ENCODE measurements around the gene ZNF367. TPM values are rescaled to one million over a fixed set of nuclear protein-coding genes. Genes with fewer than 3 reads are reported as not detected.

ZNF367 gene
- total and polyA plus RNA-seq, 2 experiments from 2014 or later: 0.98 to 3.6 TPM

- 0% methylated on average over 25 of the region's 58 CpGs for whole genome bisulfite sequencing (ENCODE audit: low lambda C conversion rate, missing lambda C conversion rate)
- Histone ChIP-seq H3K4me1 (ENCODE audit: insufficient read depth) (peaks cover 22% of the 10 kb centered on the region), H3K9me2 (replicated peaks; ENCODE audit: insufficient read depth) (no peaks in the 10 kb centered on the region), H3K27ac (peak overlapping the region; percentile 99), H4K20me1 (ENCODE audit: insufficient read depth, poor library complexity, severe bottlenecking) (no peaks in the 10 kb centered on the region), H3K79me2 (peaks cover 27% of the 10 kb centered on the region), H2AFZ (peak overlapping the region; percentile 76), H3K36me3 (replicated peaks; ENCODE audit: insufficient read depth, low read depth) (no peaks in the 10 kb centered on the region), H3K4me3 (peak overlapping the region; percentile 54), H3K27me3 (no peaks in the 10 kb centered on the region), H3K4me2 (peak overlapping the region; percentile 83), H3K9me3 (ENCODE audit: low read depth) (no peaks in the 10 kb centered on the region)
- DNase-seq (ENCODE audit: low spot score): peak; percentile 86
- no peak for TF ChIP-seq EZH2phosphoT487 (IDR thresholded peaks at IDR 0.05; ENCODE audit: low read depth, severe bottlenecking, unreplicated experiment)
- TF ChIP-seq, protein P1, sequence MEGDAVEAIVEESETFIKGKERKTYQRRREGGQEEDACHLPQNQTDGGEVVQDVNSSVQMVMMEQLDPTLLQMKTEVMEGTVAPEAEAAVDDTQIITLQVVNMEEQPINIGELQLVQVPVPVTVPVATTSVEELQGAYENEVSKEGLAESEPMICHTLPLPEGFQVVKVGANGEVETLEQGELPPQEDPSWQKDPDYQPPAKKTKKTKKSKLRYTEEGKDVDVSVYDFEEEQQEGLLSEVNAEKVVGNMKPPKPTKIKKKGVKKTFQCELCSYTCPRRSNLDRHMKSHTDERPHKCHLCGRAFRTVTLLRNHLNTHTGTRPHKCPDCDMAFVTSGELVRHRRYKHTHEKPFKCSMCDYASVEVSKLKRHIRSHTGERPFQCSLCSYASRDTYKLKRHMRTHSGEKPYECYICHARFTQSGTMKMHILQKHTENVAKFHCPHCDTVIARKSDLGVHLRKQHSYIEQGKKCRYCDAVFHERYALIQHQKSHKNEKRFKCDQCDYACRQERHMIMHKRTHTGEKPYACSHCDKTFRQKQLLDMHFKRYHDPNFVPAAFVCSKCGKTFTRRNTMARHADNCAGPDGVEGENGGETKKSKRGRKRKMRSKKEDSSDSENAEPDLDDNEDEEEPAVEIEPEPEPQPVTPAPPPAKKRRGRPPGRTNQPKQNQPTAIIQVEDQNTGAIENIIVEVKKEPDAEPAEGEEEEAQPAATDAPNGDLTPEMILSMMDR (IDR thresholded peaks at IDR 0.05; ENCODE audit: poor library complexity): no peak
- TF ChIP-seq EZH2 (IDR thresholded peaks at IDR 0.05; ENCODE audit: borderline replicate concordance): no peak
Measured at GRCh38 chr9:96418920-96419690, 935 bp upstream of the ZNF367 start.

GRCh38 chr9:96417661-96418082 is 498 bp downstream of the ZNF367 start:
- under 1% methylated on average over 47 of the region's 62 CpGs for WGBS (ENCODE audit: low lambda C conversion rate, missing lambda C conversion rate)
- no peak for DNase-seq (ENCODE audit: low spot score)
- H2AFZ ChIP-seq: peak overlapping the region; percentile 87

DNA sequence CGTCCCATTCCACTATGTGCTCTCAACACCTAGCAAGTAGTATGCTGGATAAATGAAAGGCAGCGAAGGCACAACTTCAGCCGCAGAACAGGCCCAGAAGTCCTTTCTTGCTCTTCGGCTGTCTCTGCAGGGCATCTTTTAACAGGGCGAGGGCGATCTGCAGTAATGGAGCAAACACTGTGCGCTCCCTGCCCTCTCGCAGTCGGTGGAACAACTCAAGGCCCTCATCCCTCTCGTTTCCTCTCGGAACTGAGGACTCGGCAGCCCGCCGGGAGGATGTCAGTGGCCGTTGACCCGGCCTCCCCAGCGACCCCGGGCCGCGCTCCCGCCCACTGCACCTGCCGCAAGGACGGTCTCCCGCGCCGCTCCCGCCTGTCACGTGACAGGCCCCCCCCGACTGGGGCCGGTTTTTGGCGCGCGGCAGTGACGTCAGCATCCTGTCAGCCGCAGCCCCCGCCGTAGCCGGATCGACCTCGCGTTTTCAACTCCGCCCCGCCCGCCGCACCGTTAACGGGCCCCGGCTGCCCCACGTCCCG is 1.1 kb downstream of the ZNF367 start:
- H3K79me2 ChIP-seq: peaks cover 47% of the 10 kb centered on the region
- no peaks in the 10 kb centered on the region for H3K27me3 ChIP-seq
- peak overlapping the region; percentile 83 for H3K27ac ChIP-seq
- peak overlapping the region; percentile 99 for H3K4me2 ChIP-seq
- no peaks in the 10 kb centered on the region for H4K20me1 ChIP-seq (ENCODE audit: insufficient read depth, poor library complexity, severe bottlenecking)
- H3K36me3 ChIP-seq (replicated peaks; ENCODE audit: insufficient read depth, low read depth): no peaks in the 10 kb centered on the region
- peak; percentile 94 for DNase-seq (ENCODE audit: low spot score)
- H3K9me3 ChIP-seq (ENCODE audit: low read depth): no peaks in the 10 kb centered on the region
- H2AFZ ChIP-seq: peak overlapping the region; percentile 87
- peak overlapping the region; percentile 92 for H3K4me3 ChIP-seq
- TF ChIP-seq, protein P1 (IDR thresholded peaks at IDR 0.05; ENCODE audit: poor library complexity): peak; percentile 12
- no peak for TF ChIP-seq EZH2 (IDR thresholded peaks at IDR 0.05; ENCODE audit: borderline replicate concordance)
- no peaks in the 10 kb centered on the region for H3K9me2 ChIP-seq (replicated peaks; ENCODE audit: insufficient read depth)
- 2% methylated on average over 23 of the region's 50 CpGs for WGBS (ENCODE audit: low lambda C conversion rate, missing lambda C conversion rate)
- H3K4me1 ChIP-seq (ENCODE audit: insufficient read depth): peaks cover 22% of the 10 kb centered on the region

More at GRCh38 chr9:96417661-96418082, 498 bp downstream of the ZNF367 start:
- Histone ChIP-seq H3K4me1 (ENCODE audit: insufficient read depth) (peaks cover 22% of the 10 kb centered on the region), H3K27me3 (no peaks in the 10 kb centered on the region), H3K9me2 (replicated peaks; ENCODE audit: insufficient read depth) (no peaks in the 10 kb centered on the region), H3K79me2 (peaks cover 42% of the 10 kb centered on the region), H3K9me3 (ENCODE audit: low read depth) (no peaks in the 10 kb centered on the region), H3K27ac (peak overlapping the region; percentile 83), H3K4me2 (peak overlapping the region; percentile 99), H3K4me3 (peak overlapping the region; percentile 92), H3K36me3 (replicated peaks; ENCODE audit: insufficient read depth, low read depth) (no peaks in the 10 kb centered on the region), H4K20me1 (ENCODE audit: insufficient read depth, poor library complexity, severe bottlenecking) (no peaks in the 10 kb centered on the region)
- TF ChIP-seq EZH2 (IDR thresholded peaks at IDR 0.05; ENCODE audit: borderline replicate concordance) (no peak), EZH2phosphoT487 (IDR thresholded peaks at IDR 0.05; ENCODE audit: low read depth, severe bottlenecking, unreplicated experiment) (no peak)
- TF ChIP-seq, protein P1 (IDR thresholded peaks at IDR 0.05; ENCODE audit: poor library complexity): no peak

Data from hepatocyte (in vitro differentiated cells).